Cardiac muscle cell (in vitro differentiated cells and primary cell): ENCODE data around the gene ABCB6. TPM values are rescaled to one million over a fixed set of nuclear protein-coding genes. Genes with fewer than 3 reads are reported as not detected.

ENCODE experiments used
- DNase-seq, 2 donors: peaks; one replicate each; pipeline versions ENCODE4 v3.0.0 to v3.0.0-alpha.2; 2010 to 2017; ENCODE audit warnings: low read depth in 1 of 2, low spot score in 1 of 2
- H3K27ac ChIP-seq: fragments of 200-600 bp; sonication (generic); 2 replicates; pipeline ENCODE4 v1.5.1; 2016
- H3K27me3 ChIP-seq: fragments of 200-600 bp; sonication (generic); 2 replicates; pipeline ENCODE4 v1.6.0; 2016; ENCODE audit warnings: control low read depth
- H3K36me3 ChIP-seq: fragments of 200-600 bp; sonication (generic); 2 replicates; pipeline ENCODE4 v1.5.1; 2016; ENCODE audit warnings: control low read depth
- H3K4me1 ChIP-seq: fragments of 200-600 bp; sonication (generic); 2 replicates; pipeline ENCODE4 v1.8.1; 2017; ENCODE audit warnings: low read depth, mild to moderate bottlenecking, mixed run types
- H3K4me3 ChIP-seq: fragments of 200-600 bp; sonication (generic); 2 replicates; pipeline ENCODE4 v1.5.1; 2016; ENCODE audit warnings: mild to moderate bottlenecking
- H3K9me3 ChIP-seq: fragments of 200-600 bp; sonication (generic); 2 replicates; pipeline ENCODE4 v1.5.1; 2017; ENCODE audit warnings: low read depth, mild to moderate bottlenecking, control low read depth
- polyA plus RNA-seq: library from polyadenylated mRNA; unstranded; fragments of >200 nt; fragmentation: Nextera tagmentation; extraction: Ambion mirVana; gene quantifications from 2 replicates; pipeline ENCODE4 v1.2.1, GENCODE V29; 2016
- total RNA-seq: library from RNA; depleted of rRNA; stranded (reverse); fragments of >200 nt; gene quantifications from 2 replicates; pipeline ENCODE4 v1.2.3, GENCODE V29; 2016
- TF ChIP-seq, protein P1 (sequence below): IDR thresholded peaks from 2 replicates; pipeline ENCODE4 v1.5.1; 2012; ENCODE audit warnings: low read depth, mild to moderate bottlenecking, low read length

ABCB6 gene
- total and polyA plus RNA-seq, 2 experiments from 2014 or later, result 9.6 to 32.9 TPM

DNA sequence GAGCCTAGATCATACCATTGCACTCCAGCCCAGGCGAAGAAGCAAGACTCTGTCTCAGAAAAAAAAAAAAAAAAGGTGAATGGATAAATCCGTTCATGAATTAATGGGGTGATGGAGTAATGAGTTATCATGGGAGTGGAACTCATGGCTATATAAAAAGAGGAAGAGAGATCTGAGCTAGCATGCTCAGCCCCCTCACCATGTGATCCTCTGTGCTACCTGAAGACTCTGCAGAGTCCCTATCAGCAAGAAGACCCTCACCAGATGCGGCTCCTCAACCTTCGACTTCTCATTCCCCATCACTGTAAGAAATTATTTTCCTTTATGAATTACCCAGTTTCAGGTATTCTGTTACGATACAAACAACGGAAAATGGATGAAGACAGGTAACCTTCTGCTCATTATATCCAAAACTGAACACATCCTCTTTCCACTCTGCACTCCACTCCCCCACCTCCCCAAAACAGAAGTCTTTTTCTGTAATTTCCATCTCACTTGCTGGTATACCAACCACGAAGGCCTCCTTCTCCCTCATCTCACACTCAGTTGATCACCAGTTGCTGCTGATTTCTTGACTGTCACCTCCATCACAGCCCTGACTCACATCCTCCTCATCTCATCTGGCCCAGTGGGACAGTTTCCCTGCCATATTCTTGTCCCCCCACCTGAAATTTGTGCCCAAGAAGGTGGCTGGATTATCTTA is 31.9 kb downstream of the ABCB6 start:
- Histone ChIP-seq H3K36me3 (peaks cover 25% of the 10 kb centered on the region), H3K9me3 (no peaks in the 10 kb centered on the region), H3K27me3 (no peaks in the 10 kb centered on the region), H3K27ac (no peak overlapping the region), H3K4me1 (no peaks in the 10 kb centered on the region), H3K4me3 (no peak overlapping the region)
- TF ChIP-seq, protein P1, sequence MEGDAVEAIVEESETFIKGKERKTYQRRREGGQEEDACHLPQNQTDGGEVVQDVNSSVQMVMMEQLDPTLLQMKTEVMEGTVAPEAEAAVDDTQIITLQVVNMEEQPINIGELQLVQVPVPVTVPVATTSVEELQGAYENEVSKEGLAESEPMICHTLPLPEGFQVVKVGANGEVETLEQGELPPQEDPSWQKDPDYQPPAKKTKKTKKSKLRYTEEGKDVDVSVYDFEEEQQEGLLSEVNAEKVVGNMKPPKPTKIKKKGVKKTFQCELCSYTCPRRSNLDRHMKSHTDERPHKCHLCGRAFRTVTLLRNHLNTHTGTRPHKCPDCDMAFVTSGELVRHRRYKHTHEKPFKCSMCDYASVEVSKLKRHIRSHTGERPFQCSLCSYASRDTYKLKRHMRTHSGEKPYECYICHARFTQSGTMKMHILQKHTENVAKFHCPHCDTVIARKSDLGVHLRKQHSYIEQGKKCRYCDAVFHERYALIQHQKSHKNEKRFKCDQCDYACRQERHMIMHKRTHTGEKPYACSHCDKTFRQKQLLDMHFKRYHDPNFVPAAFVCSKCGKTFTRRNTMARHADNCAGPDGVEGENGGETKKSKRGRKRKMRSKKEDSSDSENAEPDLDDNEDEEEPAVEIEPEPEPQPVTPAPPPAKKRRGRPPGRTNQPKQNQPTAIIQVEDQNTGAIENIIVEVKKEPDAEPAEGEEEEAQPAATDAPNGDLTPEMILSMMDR, result no peak
- no peak for DNase-seq

DNA sequence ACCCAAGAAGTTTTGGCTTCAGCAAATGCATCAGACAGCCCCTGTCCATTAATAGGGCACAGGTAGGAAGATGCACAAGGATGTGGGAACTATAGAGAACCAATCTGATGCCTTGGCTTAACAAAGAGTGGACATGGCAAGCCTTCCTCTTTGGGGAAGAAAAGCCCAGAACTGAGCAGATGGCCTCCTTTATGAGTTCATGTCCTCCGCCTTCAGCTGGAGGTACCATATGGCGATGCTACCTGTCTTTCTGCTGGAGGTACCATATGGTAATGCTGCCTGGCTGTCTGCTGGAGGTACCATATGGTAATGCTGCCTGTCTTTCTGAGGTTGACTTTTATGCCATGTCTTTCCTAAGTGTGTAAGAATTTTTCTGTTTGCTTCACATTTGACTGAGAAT is 34.6 kb downstream of the ABCB6 start:
- H3K9me3 ChIP-seq, result no peaks in the 10 kb centered on the region
- H3K4me1 ChIP-seq, result peaks cover 2% of the 10 kb centered on the region
- no peak for DNase-seq
- H3K4me3 ChIP-seq, result no peak overlapping the region
- TF ChIP-seq, protein P1, result no peak
- no peak overlapping the region for H3K27ac ChIP-seq
- H3K27me3 ChIP-seq, result no peaks in the 10 kb centered on the region
- peaks cover 36% of the 10 kb centered on the region for H3K36me3 ChIP-seq

DNA sequence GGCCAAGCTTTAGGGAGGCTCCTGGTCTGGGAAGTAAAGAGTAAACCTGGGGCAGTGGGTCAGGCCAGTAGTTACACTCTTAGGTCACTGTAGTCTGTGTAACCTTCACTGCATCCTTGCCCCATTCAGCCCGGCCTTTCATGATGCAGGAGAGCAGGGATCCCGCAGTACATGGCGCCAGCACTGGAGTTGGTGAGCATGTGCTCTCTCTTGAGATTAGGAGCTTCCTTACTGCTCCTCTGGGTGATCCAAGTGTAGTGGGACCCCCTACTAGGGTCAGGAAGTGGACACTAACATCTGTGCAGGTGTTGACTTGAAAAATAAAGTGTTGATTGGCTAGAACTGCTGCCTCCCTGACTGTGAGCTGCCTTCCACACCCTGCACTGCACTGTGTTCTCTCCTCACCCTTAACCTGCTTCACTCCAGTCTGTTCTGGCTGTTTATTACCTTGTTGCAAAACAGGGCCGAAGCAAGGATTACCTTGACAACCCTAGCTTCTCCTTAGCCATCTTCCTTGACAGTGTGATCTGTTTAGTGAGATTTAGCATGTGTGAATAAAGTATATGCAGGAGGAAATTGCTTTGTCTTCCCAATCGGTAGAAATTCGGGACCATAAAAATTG is 35.5 kb downstream of the ABCB6 start:
- DNase-seq, result no peak
- TF ChIP-seq, protein P1, result no peak
- Histone ChIP-seq H3K9me3 (no peaks in the 10 kb centered on the region), H3K27me3 (no peaks in the 10 kb centered on the region), H3K4me3 (no peak overlapping the region), H3K4me1 (peaks cover 4% of the 10 kb centered on the region), H3K27ac (no peak overlapping the region), H3K36me3 (peaks cover 36% of the 10 kb centered on the region)

DNA sequence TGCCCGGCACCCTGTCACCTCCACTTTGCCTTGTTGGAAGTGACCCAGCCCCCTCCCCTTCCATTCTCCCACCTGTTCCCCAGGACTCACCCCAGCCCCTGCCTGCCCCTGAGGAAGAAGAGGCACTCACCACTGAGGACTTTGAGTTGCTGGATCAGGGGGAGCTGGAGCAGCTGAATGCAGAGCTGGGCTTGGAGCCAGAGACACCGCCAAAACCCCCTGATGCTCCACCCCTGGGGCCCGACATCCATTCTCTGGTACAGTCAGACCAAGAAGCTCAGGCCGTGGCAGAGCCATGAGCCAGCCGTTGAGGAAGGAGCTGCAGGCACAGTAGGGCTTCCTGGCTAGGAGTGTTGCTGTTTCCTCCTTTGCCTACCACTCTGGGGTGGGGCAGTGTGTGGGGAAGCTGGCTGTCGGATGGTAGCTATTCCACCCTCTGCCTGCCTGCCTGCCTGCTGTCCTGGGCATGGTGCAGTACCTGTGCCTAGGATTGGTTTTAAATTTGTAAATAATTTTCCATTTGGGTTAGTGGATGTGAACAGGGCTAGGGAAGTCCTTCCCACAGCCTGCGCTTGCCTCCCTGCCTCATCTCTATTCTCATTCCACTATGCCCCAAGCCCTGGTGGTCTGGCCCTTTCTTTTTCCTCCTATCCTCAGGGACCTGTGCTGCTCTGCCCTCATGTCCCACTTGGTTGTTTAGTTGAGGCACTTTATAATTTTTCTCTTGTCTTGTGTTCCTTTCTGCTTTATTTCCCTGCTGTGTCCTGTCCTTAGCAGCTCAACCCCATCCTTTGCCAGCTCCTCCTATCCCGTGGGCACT is 36.2 kb downstream of the ABCB6 start:
- TF ChIP-seq, protein P1, result no peak
- H3K36me3 ChIP-seq, result peaks cover 36% of the 10 kb centered on the region

DNA sequence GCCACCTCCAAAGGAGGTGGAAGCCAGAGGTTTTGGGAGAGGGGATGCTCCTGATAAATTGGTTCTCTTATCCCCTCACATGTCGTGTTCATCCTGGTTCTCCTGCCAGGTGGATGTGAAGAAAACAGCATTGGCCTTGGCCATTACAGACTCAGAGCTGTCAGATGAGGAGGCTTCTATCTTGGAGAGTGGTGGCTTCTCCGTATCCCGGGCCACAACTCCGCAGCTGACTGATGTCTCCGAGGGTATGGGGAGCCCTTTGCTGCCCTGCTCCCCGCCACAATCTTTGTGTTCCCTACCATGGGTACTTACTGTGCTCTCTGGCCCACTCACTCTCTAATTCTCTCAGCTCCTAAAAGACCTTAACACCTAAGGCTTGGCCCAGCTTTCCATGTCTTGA is 37.2 kb downstream of the ABCB6 start:
- DNase-seq, result no peak
- no peaks in the 10 kb centered on the region for H3K9me3 ChIP-seq
- H3K4me3 ChIP-seq, result no peak overlapping the region
- no peak overlapping the region for H3K27ac ChIP-seq
- TF ChIP-seq, protein P1, result no peak
- H3K4me1 ChIP-seq, result peaks cover 4% of the 10 kb centered on the region
- peaks cover 36% of the 10 kb centered on the region for H3K36me3 ChIP-seq
- no peaks in the 10 kb centered on the region for H3K27me3 ChIP-seq

More for the DNA sequence above, 36.2 kb downstream of the ABCB6 start:
- DNase-seq, result no peak
- no peaks in the 10 kb centered on the region for H3K9me3 ChIP-seq
- no peak overlapping the region for H3K27ac ChIP-seq
- peaks cover 4% of the 10 kb centered on the region for H3K4me1 ChIP-seq
- H3K27me3 ChIP-seq, result no peaks in the 10 kb centered on the region
- H3K4me3 ChIP-seq, result no peak overlapping the region
